ENCODE measurements around the gene SEPTIN5. TPM values are rescaled to one million over a fixed set of nuclear protein-coding genes. Genes with fewer than 3 reads are reported as not detected.

The SEPTIN5 gene
- total and polyA plus RNA-seq, 9 of the 15 experiments (the other 6 are each of a cell fraction or from before 2014, with no cell fraction given) = 0.03 to 195 (median 119) TPM

DNA sequence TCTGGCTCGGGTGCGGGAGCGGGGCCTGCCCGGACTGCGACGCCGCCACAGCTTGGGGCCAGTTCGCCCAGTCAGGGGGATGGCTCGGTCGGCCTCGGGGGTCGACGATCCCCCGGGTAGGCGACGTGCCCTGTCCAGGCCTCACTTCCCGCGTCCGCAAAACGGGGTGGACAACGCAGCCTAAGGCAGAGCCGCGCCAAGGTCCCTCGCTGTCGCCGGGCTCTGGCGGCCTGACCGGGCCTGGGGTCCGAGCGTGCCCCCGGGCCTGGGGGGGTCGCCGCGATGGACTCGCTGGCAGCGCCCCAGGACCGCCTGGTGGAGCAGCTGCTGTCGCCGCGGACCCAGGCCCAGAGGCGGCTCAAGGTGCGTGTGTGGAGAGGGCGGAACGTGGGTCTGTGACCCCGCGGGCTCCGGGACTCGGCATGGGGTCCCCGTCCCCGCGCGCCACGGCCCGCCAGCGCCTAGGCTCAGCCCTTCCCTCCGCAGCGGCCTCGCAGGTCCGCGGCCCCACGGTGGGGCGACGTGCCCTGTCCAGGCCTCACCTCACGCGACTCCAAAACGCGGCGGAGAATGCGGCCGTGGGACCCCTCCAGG, 4.2 kb downstream of the SEPTIN5 start (continued):
- TF ChIP-seq, protein P1, sequence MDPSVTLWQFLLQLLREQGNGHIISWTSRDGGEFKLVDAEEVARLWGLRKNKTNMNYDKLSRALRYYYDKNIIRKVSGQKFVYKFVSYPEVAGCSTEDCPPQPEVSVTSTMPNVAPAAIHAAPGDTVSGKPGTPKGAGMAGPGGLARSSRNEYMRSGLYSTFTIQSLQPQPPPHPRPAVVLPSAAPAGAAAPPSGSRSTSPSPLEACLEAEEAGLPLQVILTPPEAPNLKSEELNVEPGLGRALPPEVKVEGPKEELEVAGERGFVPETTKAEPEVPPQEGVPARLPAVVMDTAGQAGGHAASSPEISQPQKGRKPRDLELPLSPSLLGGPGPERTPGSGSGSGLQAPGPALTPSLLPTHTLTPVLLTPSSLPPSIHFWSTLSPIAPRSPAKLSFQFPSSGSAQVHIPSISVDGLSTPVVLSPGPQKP (CRISPR knock-in tag; IDR thresholded peaks at IDR 0.05) = no peak
- TF ChIP-seq ZNF589 (CRISPR knock-in tag; IDR thresholded peaks at IDR 0.05; ENCODE audit: low read depth) (no peak), RCOR1 (IDR thresholded peaks at IDR 0.05; ENCODE audit: borderline replicate concordance in 1 of 2, low read depth in 2 of 2, low read length in 2 of 2) (peak in 1 of 2 experiments; percentile 4; a peak in 1 of 4 replicates), XRCC4 (IDR thresholded peaks at IDR 0.05; ENCODE audit: extremely low read depth, insufficient read depth, insufficient read length) (no peak), MYNN (IDR thresholded peaks at IDR 0.05) (no peak), MYNN (CRISPR knock-in tag; IDR thresholded peaks at IDR 0.05) (no peak), ARID1B (IDR thresholded peaks at IDR 0.05) (no peak), ZBTB17 (CRISPR knock-in tag; IDR thresholded peaks at IDR 0.05) (no peak), TEAD1 (CRISPR knock-in tag; IDR thresholded peaks at IDR 0.05) (no peak), BRF1 (IDR thresholded peaks at IDR 0.05; ENCODE audit: borderline replicate concordance, extremely low read depth, insufficient read length) (no peak), MCM3 (IDR thresholded peaks at IDR 0.05) (no peak), ESRRB (CRISPR knock-in tag; IDR thresholded peaks at IDR 0.05; ENCODE audit: borderline replicate concordance) (no peak), HNRNPK (IDR thresholded peaks at IDR 0.05; ENCODE audit: low read depth, low read length, poor library complexity, severe bottlenecking) (no peak)
- TF ChIP-seq, protein P2, sequence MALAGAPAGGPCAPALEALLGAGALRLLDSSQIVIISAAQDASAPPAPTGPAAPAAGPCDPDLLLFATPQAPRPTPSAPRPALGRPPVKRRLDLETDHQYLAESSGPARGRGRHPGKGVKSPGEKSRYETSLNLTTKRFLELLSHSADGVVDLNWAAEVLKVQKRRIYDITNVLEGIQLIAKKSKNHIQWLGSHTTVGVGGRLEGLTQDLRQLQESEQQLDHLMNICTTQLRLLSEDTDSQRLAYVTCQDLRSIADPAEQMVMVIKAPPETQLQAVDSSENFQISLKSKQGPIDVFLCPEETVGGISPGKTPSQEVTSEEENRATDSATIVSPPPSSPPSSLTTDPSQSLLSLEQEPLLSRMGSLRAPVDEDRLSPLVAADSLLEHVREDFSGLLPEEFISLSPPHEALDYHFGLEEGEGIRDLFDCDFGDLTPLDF (CRISPR knock-in tag; IDR thresholded peaks at IDR 0.05) = no peak
- TF ChIP-seq, protein P3, sequence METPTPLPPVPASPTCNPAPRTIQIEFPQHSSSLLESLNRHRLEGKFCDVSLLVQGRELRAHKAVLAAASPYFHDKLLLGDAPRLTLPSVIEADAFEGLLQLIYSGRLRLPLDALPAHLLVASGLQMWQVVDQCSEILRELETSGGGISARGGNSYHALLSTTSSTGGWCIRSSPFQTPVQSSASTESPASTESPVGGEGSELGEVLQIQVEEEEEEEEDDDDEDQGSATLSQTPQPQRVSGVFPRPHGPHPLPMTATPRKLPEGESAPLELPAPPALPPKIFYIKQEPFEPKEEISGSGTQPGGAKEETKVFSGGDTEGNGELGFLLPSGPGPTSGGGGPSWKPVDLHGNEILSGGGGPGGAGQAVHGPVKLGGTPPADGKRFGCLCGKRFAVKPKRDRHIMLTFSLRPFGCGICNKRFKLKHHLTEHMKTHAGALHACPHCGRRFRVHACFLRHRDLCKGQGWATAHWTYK (CRISPR knock-in tag; IDR thresholded peaks at IDR 0.05) = no peak
- TF ChIP-seq, protein P4, sequence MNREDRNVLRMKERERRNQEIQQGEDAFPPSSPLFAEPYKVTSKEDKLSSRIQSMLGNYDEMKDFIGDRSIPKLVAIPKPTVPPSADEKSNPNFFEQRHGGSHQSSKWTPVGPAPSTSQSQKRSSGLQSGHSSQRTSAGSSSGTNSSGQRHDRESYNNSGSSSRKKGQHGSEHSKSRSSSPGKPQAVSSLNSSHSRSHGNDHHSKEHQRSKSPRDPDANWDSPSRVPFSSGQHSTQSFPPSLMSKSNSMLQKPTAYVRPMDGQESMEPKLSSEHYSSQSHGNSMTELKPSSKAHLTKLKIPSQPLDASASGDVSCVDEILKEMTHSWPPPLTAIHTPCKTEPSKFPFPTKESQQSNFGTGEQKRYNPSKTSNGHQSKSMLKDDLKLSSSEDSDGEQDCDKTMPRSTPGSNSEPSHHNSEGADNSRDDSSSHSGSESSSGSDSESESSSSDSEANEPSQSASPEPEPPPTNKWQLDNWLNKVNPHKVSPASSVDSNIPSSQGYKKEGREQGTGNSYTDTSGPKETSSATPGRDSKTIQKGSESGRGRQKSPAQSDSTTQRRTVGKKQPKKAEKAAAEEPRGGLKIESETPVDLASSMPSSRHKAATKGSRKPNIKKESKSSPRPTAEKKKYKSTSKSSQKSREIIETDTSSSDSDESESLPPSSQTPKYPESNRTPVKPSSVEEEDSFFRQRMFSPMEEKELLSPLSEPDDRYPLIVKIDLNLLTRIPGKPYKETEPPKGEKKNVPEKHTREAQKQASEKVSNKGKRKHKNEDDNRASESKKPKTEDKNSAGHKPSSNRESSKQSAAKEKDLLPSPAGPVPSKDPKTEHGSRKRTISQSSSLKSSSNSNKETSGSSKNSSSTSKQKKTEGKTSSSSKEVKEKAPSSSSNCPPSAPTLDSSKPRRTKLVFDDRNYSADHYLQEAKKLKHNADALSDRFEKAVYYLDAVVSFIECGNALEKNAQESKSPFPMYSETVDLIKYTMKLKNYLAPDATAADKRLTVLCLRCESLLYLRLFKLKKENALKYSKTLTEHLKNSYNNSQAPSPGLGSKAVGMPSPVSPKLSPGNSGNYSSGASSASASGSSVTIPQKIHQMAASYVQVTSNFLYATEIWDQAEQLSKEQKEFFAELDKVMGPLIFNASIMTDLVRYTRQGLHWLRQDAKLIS (CRISPR knock-in tag; IDR thresholded peaks at IDR 0.05) = no peak
- TF ChIP-seq, protein P5, sequence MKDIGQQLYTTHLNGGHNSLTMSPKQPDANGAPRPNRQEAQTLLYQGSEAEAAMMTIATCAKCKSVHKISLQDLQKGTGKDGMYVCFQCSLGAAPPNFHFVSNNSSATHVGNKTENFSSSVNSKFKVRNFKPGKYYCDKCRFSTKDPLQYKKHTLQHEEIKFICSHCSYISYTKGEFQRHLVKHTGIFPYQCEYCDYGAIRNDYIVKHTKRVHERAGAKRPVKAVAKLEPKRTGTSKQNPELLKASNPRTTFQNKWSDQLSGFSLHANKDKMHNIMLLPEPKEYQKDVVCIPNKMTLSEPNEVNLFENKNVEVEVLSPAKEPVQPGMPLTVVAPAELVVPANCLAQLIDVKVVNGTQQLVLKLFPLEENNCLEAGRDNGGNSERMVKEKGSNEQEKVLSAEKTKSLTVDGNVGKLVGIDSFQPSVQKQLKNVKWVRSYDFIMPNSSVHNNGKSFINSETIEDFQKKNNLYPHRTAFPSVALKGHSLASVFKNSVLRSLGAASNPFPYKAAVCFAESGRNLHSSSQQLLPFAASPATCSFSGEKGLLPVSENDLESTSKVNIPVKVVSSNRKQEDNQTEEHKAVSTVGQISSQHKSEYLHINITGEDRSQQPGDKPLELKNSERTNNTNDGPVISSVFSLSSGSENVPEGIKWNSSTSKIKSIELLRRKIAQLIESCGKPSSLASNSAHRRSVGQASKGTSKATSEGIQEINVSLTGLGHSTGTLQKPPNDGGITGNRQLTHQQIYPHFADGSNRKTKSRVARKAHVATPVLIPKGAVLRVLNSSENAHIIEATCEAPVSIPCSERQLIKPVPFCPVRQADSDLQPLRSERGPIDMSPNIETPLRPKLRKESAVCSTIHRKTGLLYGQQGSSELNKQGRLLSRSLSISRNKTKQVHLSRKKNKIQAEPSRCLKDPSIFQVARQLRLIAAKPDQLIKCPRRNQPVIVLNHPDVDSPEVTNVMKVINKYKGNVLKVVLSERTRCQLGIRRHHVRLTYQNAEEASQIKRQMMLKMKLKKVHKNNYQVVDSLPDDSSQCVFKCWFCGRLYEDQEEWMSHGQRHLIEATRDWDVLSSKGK (CRISPR knock-in tag; IDR thresholded peaks at IDR 0.05) = no peak
